Measurements from ENCODE around the gene CDAN1. TPM values are rescaled to one million over a fixed set of nuclear protein-coding genes. Genes with fewer than 3 reads are reported as not detected.
A peak's percentile ranks its signal among the peaks of the same experiment; 100 is the strongest.

The CDAN1 gene
- total RNA-seq, 1 donor from 2014 or later, result 41.0 TPM

DNA sequence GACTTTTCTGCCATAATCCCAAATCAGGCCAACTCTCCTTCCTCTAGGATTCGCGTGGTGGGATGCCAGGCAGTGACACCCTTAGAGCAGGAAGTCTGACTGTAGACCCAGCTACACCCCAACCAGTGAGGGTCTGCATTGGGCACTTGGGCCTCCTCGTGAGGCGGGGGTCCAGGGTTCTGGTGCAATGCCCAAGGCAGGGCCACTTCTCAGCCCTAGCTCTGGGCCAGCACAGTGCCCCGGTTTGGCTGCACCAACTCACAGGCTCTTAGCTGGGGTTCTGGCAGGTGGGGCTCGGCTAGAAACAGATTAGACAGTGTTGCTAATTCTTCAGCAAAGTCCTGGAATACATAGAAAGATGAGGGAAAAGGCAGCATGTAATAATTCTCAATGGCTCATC is 12.7 kb downstream of the CDAN1 start:
- Mint-ChIP-seq H3K4me3 (no peak overlapping the region), H3K27ac (ENCODE audit: unreplicated experiment) (no peak overlapping the region), H3K9me3 (no peaks in the 10 kb centered on the region), H3K4me1 (peaks cover 5% of the 10 kb centered on the region), H3K36me3 (ENCODE audit: low read depth) (peaks cover 8% of the 10 kb centered on the region), H3K27me3 (ENCODE audit: low read depth) (no peaks in the 10 kb centered on the region)
- TF ChIP-seq, protein P1, sequence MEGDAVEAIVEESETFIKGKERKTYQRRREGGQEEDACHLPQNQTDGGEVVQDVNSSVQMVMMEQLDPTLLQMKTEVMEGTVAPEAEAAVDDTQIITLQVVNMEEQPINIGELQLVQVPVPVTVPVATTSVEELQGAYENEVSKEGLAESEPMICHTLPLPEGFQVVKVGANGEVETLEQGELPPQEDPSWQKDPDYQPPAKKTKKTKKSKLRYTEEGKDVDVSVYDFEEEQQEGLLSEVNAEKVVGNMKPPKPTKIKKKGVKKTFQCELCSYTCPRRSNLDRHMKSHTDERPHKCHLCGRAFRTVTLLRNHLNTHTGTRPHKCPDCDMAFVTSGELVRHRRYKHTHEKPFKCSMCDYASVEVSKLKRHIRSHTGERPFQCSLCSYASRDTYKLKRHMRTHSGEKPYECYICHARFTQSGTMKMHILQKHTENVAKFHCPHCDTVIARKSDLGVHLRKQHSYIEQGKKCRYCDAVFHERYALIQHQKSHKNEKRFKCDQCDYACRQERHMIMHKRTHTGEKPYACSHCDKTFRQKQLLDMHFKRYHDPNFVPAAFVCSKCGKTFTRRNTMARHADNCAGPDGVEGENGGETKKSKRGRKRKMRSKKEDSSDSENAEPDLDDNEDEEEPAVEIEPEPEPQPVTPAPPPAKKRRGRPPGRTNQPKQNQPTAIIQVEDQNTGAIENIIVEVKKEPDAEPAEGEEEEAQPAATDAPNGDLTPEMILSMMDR (conservative IDR thresholded peaks at IDR 0.05), result no peak
- no peak for DNase-seq (ENCODE audit: low read depth, low spot score)

DNA sequence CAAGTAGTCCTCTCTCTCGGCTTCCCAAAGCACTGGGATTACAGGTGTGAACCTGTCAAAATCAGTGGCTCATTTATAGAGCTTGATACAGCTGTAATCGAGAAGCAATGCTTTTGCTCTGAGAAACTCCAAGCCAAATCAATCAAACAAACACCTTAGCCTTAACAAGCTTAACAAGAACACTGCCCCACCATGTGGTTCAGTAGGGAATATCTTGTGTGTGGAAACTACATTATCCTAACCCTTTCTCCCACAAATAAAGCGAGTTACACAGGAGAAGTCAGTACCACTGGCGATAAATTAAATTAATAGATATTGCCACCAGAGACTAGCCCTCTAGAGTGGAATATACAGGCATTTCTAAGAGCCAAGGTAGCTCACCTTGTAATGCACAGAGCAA is 13.9 kb downstream of the CDAN1 start:
- H3K36me3 Mint-ChIP-seq (ENCODE audit: low read depth), result peaks cover 7% of the 10 kb centered on the region
- H3K4me3 Mint-ChIP-seq, result no peak overlapping the region
- DNase-seq (ENCODE audit: low read depth, low spot score), result no peak
- H3K27me3 Mint-ChIP-seq (ENCODE audit: low read depth), result no peaks in the 10 kb centered on the region
- no peaks in the 10 kb centered on the region for H3K9me3 Mint-ChIP-seq
- no peaks in the 10 kb centered on the region for H3K4me1 Mint-ChIP-seq
- TF ChIP-seq, protein P1 (conservative IDR thresholded peaks at IDR 0.05), result peak; percentile 41
- H3K27ac Mint-ChIP-seq (ENCODE audit: unreplicated experiment), result no peak overlapping the region

DNA sequence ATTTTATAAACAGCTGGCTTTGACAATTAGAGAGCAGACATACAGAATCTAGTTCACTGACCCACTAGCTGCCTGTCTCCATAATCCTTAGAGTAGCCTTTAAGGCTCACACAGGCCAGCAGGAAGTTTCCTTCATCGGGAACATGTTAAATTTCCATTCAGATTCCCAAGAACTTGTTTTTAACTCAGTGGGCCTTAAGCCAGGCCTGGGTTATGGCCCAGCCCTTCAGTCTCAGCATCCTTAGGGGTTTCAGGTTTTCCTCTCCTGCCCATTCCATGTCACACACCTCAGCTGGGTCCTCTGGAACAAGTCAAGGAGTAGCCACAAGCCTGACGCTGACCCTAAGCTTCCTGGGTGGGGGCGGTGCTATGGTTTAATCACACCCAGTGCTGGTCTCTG is 15.0 kb downstream of the CDAN1 start:
- Mint-ChIP-seq H3K27me3 (ENCODE audit: low read depth) (no peaks in the 10 kb centered on the region), H3K36me3 (ENCODE audit: low read depth) (peaks cover 7% of the 10 kb centered on the region), H3K27ac (ENCODE audit: unreplicated experiment) (no peak overlapping the region), H3K4me3 (no peak overlapping the region), H3K9me3 (no peaks in the 10 kb centered on the region), H3K4me1 (no peaks in the 10 kb centered on the region)
- no peak for DNase-seq (ENCODE audit: low read depth, low spot score)
- TF ChIP-seq, protein P1 (conservative IDR thresholded peaks at IDR 0.05), result no peak

DNA sequence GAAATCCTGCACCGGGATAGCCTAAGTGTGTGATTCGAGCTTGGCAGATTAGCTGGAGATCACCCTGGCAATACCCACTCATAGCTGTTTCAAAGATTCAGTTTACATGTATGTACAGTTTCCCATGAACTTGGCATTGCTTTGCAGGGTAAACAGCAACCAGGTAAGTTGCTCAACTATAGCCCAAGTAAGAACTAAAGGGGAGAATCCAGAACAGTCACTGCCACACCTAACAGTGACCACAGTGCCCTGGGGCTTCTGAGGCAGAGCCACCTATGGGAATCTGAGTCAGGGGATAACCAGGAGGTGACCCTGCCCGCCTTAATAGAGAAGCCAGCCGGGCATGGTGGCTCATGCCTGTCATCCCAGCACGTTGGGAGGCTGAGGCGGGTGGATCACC is 15.9 kb downstream of the CDAN1 start:
- no peaks in the 10 kb centered on the region for H3K27me3 Mint-ChIP-seq (ENCODE audit: low read depth)
- DNase-seq (ENCODE audit: low read depth, low spot score), result no peak
- TF ChIP-seq, protein P1 (conservative IDR thresholded peaks at IDR 0.05), result no peak
- H3K4me3 Mint-ChIP-seq, result no peak overlapping the region
- peaks cover 7% of the 10 kb centered on the region for H3K36me3 Mint-ChIP-seq (ENCODE audit: low read depth)
- H3K9me3 Mint-ChIP-seq, result no peaks in the 10 kb centered on the region
- H3K27ac Mint-ChIP-seq (ENCODE audit: unreplicated experiment), result no peak overlapping the region
- no peaks in the 10 kb centered on the region for H3K4me1 Mint-ChIP-seq

DNA sequence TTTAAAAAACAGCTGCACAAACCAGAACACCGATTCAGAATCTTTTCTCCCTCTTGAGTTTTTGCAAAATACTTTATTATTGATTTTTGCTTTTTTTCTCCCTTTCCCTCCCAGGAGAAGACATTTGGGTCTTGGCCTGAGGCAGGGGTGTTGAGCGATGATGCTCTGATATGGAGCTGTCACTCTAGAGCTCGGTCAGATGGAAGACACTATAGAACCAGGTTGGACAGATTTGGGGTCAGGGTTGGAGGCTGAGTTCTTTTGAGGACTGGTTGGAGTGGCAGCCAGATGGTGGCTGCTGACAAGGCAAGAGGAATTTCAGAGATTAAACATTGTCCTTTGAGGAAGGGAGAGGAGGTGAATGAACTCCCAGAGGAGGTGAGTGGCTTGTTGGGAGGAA is 16.9 kb downstream of the CDAN1 start:
- H3K4me3 Mint-ChIP-seq, result peak overlapping the region; percentile 5

More for the DNA sequence above, 16.9 kb downstream of the CDAN1 start:
- Mint-ChIP-seq H3K27me3 (ENCODE audit: low read depth) (no peaks in the 10 kb centered on the region), H3K36me3 (ENCODE audit: low read depth) (peaks cover 7% of the 10 kb centered on the region), H3K4me1 (no peaks in the 10 kb centered on the region), H3K9me3 (no peaks in the 10 kb centered on the region), H3K27ac (ENCODE audit: unreplicated experiment) (peak overlapping the region; percentile 71)
- TF ChIP-seq, protein P1 (conservative IDR thresholded peaks at IDR 0.05), result no peak
- DNase-seq (ENCODE audit: low read depth, low spot score), result no peak
